Peyer's patch (tissue), 4 donors: ENCODE measurements around the gene FITM1. TPM values are rescaled to one million over a fixed set of nuclear protein-coding genes. Genes with fewer than 3 reads are reported as not detected.

Experiments used
- DNase-seq, 3 donors: peaks; one replicate each; pipeline ENCODE4 v3.0.0-alpha.2; 2017 to 2019
- H3K27ac ChIP-seq, 4 donors: fragments of 200-600 bp; sonication (generic); one replicate each; pipeline ENCODE4 v1.5.1; 2016 to 2019
- H3K27me3 ChIP-seq, 2 donors: fragments of 200-600 bp; sonication (generic); one replicate each; pipeline ENCODE4 v1.5.1; 2019
- H3K36me3 ChIP-seq, 3 donors: fragments of 200-600 bp; sonication (generic); one replicate each; pipeline ENCODE4 v1.5.1; 2016 to 2019
- H3K4me1 ChIP-seq, 4 donors: fragments of 200-600 bp; sonication (generic); one replicate each; pipeline ENCODE4 v1.5.1; 2016 to 2019
- H3K4me3 ChIP-seq, 4 donors: fragments of 200-600 bp; sonication (generic); 1 replicate in 3 of 4; 2 replicates in 1 of 4; pipeline ENCODE4 v1.5.1; 2016 to 2019; ENCODE audit warnings: mild to moderate bottlenecking in 1 of 4
- H3K9me3 ChIP-seq, 4 donors: fragments of 200-600 bp; sonication (generic); one replicate each; pipeline ENCODE4 v1.5.1; 2016 to 2019; ENCODE audit warnings: mild to moderate bottlenecking in 1 of 4
- CTCF ChIP-seq, 6 experiments: fragments of 450-650 bp in 4 of 6; fragments of 200-600 bp in 2 of 6; sonication (generic) in 1 of 6; IDR thresholded peaks; one replicate each; pipeline ENCODE4 v1.5.1; 2017 to 2019; ENCODE audit warnings: antibody characterized with exemption in 6 of 6, mild to moderate bottlenecking in 3 of 6, moderate library complexity in 1 of 6
- POLR2A ChIP-seq, 2 donors: fragments of 450-650 bp; IDR thresholded peaks; one replicate each; pipeline ENCODE4 v1.5.1; 2017; ENCODE audit warnings: antibody characterized with exemption in 2 of 2, mild to moderate bottlenecking in 2 of 2, moderate library complexity in 2 of 2
- small RNA-seq, 2 donors: library from RNA; depleted of rRNA; stranded (forward); fragments of <200 nt; gene quantifications; one replicate each; pipeline ENCODE3, GENCODE V24; 2016
- total RNA-seq, 4 donors: library from RNA; depleted of rRNA; stranded (reverse); fragments of >200 nt; gene quantifications; one replicate each; pipeline ENCODE4 v1.1.0, GENCODE V29; 2016

Gene FITM1
- total RNA-seq, 4 donors from 2014 or later, result 2.6 to 11.3 (median 3.9) TPM; not detected in 1

GRCh38 chr14:24177891-24178290 lies 47.4 kb downstream of the FITM1 start:
- no peak for TF ChIP-seq POLR2A (IDR thresholded peaks at IDR 0.05)
- Histone ChIP-seq H3K9me3 (no peaks in the 10 kb centered on the region), H3K4me3 (no peak overlapping the region), H3K27ac (no peak overlapping the region), H3K4me1 (no peaks in the 10 kb centered on the region), H3K36me3 (peaks cover 0 to 69% (median 0%) of the 10 kb centered on the region in 3 donors), H3K27me3 (no peaks in the 10 kb centered on the region)
- DNase-seq, result peak in 1 of 3 donors; percentile 45

GRCh38 chr14:24178399-24179178 lies 48.1 kb downstream of the FITM1 start:
- no peaks in the 10 kb centered on the region for H3K9me3 ChIP-seq
- TF ChIP-seq CTCF (IDR thresholded peaks at IDR 0.05) (no peak), POLR2A (IDR thresholded peaks at IDR 0.05) (no peak)
- no peaks in the 10 kb centered on the region for H3K27me3 ChIP-seq
- H3K4me3 ChIP-seq, result no peak overlapping the region
- no peak for DNase-seq
- H3K27ac ChIP-seq, result no peak overlapping the region
- H3K36me3 ChIP-seq, result peaks cover 0 to 76% (median 0%) of the 10 kb centered on the region in 3 donors
- H3K4me1 ChIP-seq, result no peaks in the 10 kb centered on the region

GRCh38 chr14:24179294-24179960 lies 49.0 kb downstream of the FITM1 start:
- peaks cover 0 to 84% (median 0%) of the 10 kb centered on the region in 3 donors for H3K36me3 ChIP-seq
- no peaks in the 10 kb centered on the region for H3K27me3 ChIP-seq
- H3K9me3 ChIP-seq, result no peaks in the 10 kb centered on the region
- H3K4me3 ChIP-seq, result no peak overlapping the region
- TF ChIP-seq CTCF (IDR thresholded peaks at IDR 0.05), result no peak
- TF ChIP-seq POLR2A (IDR thresholded peaks at IDR 0.05), result no peak
- DNase-seq, result peak in 1 of 3 donors; percentile 43
- peak overlapping the region in 1 of 4 donors; percentile 16 for H3K27ac ChIP-seq
- no peaks in the 10 kb centered on the region for H3K4me1 ChIP-seq

GRCh38 chr14:24179961-24180796 lies 49.7 kb downstream of the FITM1 start:
- Histone ChIP-seq H3K4me1 (no peaks in the 10 kb centered on the region), H3K36me3 (peaks cover 0 to 92% (median 0%) of the 10 kb centered on the region in 3 donors), H3K9me3 (no peaks in the 10 kb centered on the region), H3K27ac (peak overlapping the region in 1 of 4 donors; percentile 19), H3K4me3 (no peak overlapping the region), H3K27me3 (no peaks in the 10 kb centered on the region)
- TF ChIP-seq CTCF (IDR thresholded peaks at IDR 0.05) (no peak), POLR2A (IDR thresholded peaks at IDR 0.05) (no peak)
- DNase-seq, result no peak

GRCh38 chr14:24181371-24182077 lies 51.1 kb downstream of the FITM1 start:
- H3K4me3 ChIP-seq, result no peak overlapping the region
- peak in 1 of 3 donors; percentile 41 for DNase-seq
- H3K27ac ChIP-seq, result no peak overlapping the region
- TF ChIP-seq POLR2A (IDR thresholded peaks at IDR 0.05) (no peak), CTCF (IDR thresholded peaks at IDR 0.05) (no peak)
- H3K27me3 ChIP-seq, result no peaks in the 10 kb centered on the region
- H3K9me3 ChIP-seq, result no peaks in the 10 kb centered on the region
- H3K4me1 ChIP-seq, result no peaks in the 10 kb centered on the region
- peaks cover 0 to 95% (median 0%) of the 10 kb centered on the region in 3 donors for H3K36me3 ChIP-seq

Small RNA genes within 50 kb of the gene (small RNA-seq; reads per million reads assigned to genes)
- 0 to 0.18 reads per million in 2 donors for gene IPO4
- gene IRF9, result 0 reads per million in 2 donors
- gene RNA5SP383, result 0.12 to 0.38 reads per million in 2 donors

Other genes starting within 250 kb of the FITM1 start
- gene DHRS4, start 176.9 kb upstream of the FITM1 start, total RNA-seq, result 10 to 100 TPM; 52.8 to 77.9 (median 62.4) TPM
- gene DHRS4L2, start 141.7 kb upstream of the FITM1 start, total RNA-seq, result 10 to 100 TPM; 23.1 to 36.1 (median 30.8) TPM
- gene CARMIL3, start 78.7 kb upstream of the FITM1 start, total RNA-seq, result 1 to 10 TPM; 1.3 to 5.8 (median 2.8) TPM
- 1 to 10 TPM in 3 of 4 donors, not detected in 1; 1.9 to 4.6 (median 3.6) TPM for gene CPNE6, start 59.1 kb upstream of the FITM1 start, total RNA-seq
- gene PCK2, start 36.3 kb upstream of the FITM1 start, total RNA-seq, result 100 to 1,000 TPM in 3 of 4 donors, 10 to 100 TPM in 1; 53.6 to 820 (median 644) TPM
- gene DCAF11, start 15.9 kb upstream of the FITM1 start, total RNA-seq, result 100 to 1,000 TPM; 113 to 214 (median 176) TPM
- gene NRL, start 15.7 kb upstream of the FITM1 start, total RNA-seq, result 10 to 100 TPM in 2 of 4 donors, 1 to 10 TPM in 1, not detected in 1; 4.6 to 14.2 (median 13.5) TPM
- gene PSME1, start 5.5 kb downstream of the FITM1 start, total RNA-seq, result 100 to 1,000 TPM; 114 to 289 (median 200) TPM
- gene EMC9, start 10.9 kb downstream of the FITM1 start, total RNA-seq, result 10 to 100 TPM in 3 of 4 donors, 1 to 10 TPM in 1; 7.4 to 38.7 (median 34.0) TPM
- gene PSME2, start 16.0 kb downstream of the FITM1 start, total RNA-seq, result 100 to 1,000 TPM; 119 to 258 (median 162) TPM
- gene RNF31, start 16.8 kb downstream of the FITM1 start, total RNA-seq, result 10 to 100 TPM; 46.4 to 90.8 (median 71.1) TPM
- gene IRF9, start 30.6 kb downstream of the FITM1 start, total RNA-seq, result 100 to 1,000 TPM in 1 of 4 donors, 10 to 100 TPM in 3; 64.1 to 219 (median 80.8) TPM
- 10 to 100 TPM; 18.6 to 74.3 (median 37.8) TPM for gene REC8, start 41.4 kb downstream of the FITM1 start, total RNA-seq
- gene IPO4, start 58.2 kb downstream of the FITM1 start, total RNA-seq, result 10 to 100 TPM; 12.8 to 56.9 (median 34.2) TPM
- gene TM9SF1, start 64.8 kb downstream of the FITM1 start, total RNA-seq, result 10 to 100 TPM; 22.3 to 80.7 (median 49.8) TPM
- 1 to 10 TPM in 1 of 4 donors, under 1 TPM in 1, not detected in 2; 0.70 to 1.2 TPM for gene TSSK4, start 75.0 kb downstream of the FITM1 start, total RNA-seq
- gene CHMP4A, start 82.8 kb downstream of the FITM1 start, total RNA-seq, result 100 to 1,000 TPM in 1 of 4 donors, 10 to 100 TPM in 3; 31.4 to 190 (median 54.3) TPM
- 10 to 100 TPM in 2 of 4 donors, 1 to 10 TPM in 2; 7.4 to 17.5 (median 10.5) TPM for gene MDP1, start 85.4 kb downstream of the FITM1 start, total RNA-seq
- 10 to 100 TPM; 44.1 to 77.6 (median 67.9) TPM for gene NEDD8, start 101.7 kb downstream of the FITM1 start, total RNA-seq
- 10 to 100 TPM; 52.7 to 59.4 (median 55.3) TPM for gene GMPR2, start 102.3 kb downstream of the FITM1 start, total RNA-seq
- 10 to 100 TPM; 26.4 to 39.6 (median 36.9) TPM for gene TINF2, start 112.0 kb downstream of the FITM1 start, total RNA-seq
- 10 to 100 TPM in 1 of 4 donors, 1 to 10 TPM in 3; 1.2 to 11.3 (median 5.9) TPM for gene TGM1, start 132.5 kb downstream of the FITM1 start, total RNA-seq
- gene RABGGTA, start 140.9 kb downstream of the FITM1 start, total RNA-seq, result 10 to 100 TPM; 57.3 to 84.6 (median 77.6) TPM
- 100 to 1,000 TPM in 1 of 4 donors, 10 to 100 TPM in 3; 51.2 to 130 (median 67.1) TPM for gene DHRS1, start 169.1 kb downstream of the FITM1 start, total RNA-seq
- gene NOP9, start 169.2 kb downstream of the FITM1 start, total RNA-seq, result 10 to 100 TPM; 14.5 to 30.0 (median 22.4) TPM
- 100 to 1,000 TPM in 2 of 4 donors, 10 to 100 TPM in 2; 22.3 to 184 (median 136) TPM for gene CIDEB, start 177.3 kb downstream of the FITM1 start, total RNA-seq
- gene LTB4R2, start 179.5 kb downstream of the FITM1 start, total RNA-seq, result 10 to 100 TPM in 2 of 4 donors, 1 to 10 TPM in 2; 7.7 to 37.2 (median 12.2) TPM
- 10 to 100 TPM in 2 of 4 donors, 1 to 10 TPM in 2; 5.1 to 28.5 (median 10.1) TPM for gene LTB4R, start 180.8 kb downstream of the FITM1 start, total RNA-seq
- gene ADCY4, start 204.4 kb downstream of the FITM1 start, total RNA-seq, result 10 to 100 TPM; 12.1 to 53.6 (median 26.9) TPM
- 10 to 100 TPM; 45.2 to 72.0 (median 64.0) TPM for gene RIPK3, start 209.3 kb downstream of the FITM1 start, total RNA-seq
- gene NFATC4, start 237.5 kb downstream of the FITM1 start, total RNA-seq, result 10 to 100 TPM in 3 of 4 donors, 1 to 10 TPM in 1; 6.5 to 52.0 (median 21.5) TPM